Erythroblast (primary cell): ENCODE measurements around the gene NMT1.

Source experiments
- DNase-seq, 2 experiments: peaks; one replicate each; lab custom pipeline; 2025; lab: John Stamatoyannopoulos, UW
- GATA1 ChIP-seq: IDR thresholded peaks from 2 replicates; pipeline ENCODE4 v1.6.1; 2011; ENCODE audit warnings: low read depth, mild to moderate bottlenecking, control low read depth, low read length, moderate library complexity
- POLR2A ChIP-seq: IDR thresholded peaks from 2 replicates; pipeline ENCODE4 v1.6.1; 2011; ENCODE audit warnings: mild to moderate bottlenecking, low read length

Gene NMT1

DNA sequence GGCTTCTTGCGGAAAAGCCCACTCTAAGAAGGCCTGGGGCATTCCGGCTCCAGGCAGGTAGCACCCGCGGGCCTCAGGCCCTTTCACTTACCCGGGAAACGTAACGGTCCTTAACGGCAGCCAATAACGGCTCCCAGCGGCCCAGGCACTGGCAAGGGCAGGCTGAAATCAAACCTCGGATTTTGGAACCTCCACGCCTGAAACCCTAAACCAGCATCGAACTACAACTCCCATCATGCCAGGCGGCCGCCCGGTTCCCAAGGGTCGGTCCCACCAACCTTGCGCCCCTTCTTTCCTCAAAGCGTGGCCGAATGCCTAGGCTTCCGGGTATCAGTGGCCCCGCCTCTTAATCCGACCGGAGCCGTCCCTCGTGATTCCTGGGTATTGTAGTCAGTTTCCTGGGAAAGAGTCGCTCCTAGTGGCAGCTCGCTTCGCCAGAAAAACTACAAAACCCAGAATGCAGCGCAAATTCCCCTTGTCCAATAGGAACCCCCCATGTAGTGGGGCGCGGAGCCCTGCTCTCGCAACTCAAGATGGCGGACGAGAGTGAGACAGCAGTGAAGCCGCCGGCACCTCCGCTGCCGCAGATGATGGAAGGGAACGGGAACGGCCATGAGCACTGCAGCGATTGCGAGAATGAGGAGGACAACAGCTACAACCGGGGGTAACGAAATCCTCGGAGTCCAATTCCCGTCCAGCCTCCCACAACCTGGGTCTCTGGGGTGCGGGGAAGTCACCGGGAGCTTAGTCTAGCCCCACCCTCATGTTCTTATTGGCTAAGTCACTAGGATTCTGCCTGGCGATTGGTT, at the start of gene NMT1:
Gene NMT1 (plus strand): TSS at position 521 of the 809 bp plus-strand sequence. CDS start 13 bp downstream, at position 534.
- DNase-seq, result peak; percentile 99
- TF ChIP-seq GATA1, result no peak
- TF ChIP-seq POLR2A, result peak; percentile 98

DNA sequence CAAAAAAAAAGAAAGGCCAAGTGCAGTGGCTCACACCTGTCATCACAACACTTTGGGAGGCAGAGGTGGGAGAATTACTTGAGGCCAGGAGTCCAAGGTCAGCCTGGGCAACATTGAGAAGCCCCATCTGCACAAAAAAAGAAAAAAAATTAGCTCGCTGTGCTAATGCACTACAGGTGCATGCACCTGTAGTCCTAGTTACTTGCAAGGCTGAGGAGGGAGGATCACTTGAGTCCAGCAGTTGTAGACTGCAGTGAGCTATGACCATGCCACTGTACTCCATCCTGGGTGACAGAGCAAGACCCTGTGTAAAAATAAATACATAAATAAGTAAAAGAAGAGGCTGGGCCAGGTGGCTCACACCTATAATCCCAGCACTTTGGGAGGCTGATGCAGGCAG, 49.4 kb upstream of the NMT1 start:
- DNase-seq, result no peak
- TF ChIP-seq POLR2A, result no peak
- no peak for TF ChIP-seq GATA1

- no peak for DNase-seq
- no peak for TF ChIP-seq POLR2A
- TF ChIP-seq GATA1, result no peak
Measured at GRCh38 chr17:45013021-45013997, 47.8 kb upstream of the NMT1 start.

- TF ChIP-seq POLR2A (no peak), GATA1 (no peak)
- no peak for DNase-seq
Measured at GRCh38 chr17:45016237-45016636, 44.9 kb upstream of the NMT1 start.

DNA sequence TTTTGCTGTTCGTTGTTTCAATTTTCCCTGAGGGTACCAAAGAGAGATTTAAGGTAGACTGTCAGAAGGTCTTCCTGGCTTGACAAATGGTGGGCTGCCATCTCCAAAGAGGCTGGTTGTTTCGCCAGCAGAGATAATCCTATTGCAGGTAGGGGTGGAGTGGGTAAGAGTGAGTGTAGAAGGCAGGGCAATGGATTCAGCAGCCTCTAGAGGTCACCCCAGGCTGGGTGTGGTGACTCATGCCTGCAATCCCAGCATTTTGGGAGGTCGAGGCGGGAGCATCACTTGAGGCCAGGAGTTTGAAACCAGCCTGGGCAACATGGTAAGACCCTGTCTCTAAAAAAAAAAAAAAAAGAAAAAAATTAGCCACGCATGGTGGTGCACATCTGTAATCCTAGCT, 44.3 kb upstream of the NMT1 start:
- TF ChIP-seq GATA1 (no peak), POLR2A (no peak)
- no peak for DNase-seq

- no peak for TF ChIP-seq GATA1
Measured at GRCh38 chr17:45018514-45018847, 42.6 kb upstream of the NMT1 start.

DNA sequence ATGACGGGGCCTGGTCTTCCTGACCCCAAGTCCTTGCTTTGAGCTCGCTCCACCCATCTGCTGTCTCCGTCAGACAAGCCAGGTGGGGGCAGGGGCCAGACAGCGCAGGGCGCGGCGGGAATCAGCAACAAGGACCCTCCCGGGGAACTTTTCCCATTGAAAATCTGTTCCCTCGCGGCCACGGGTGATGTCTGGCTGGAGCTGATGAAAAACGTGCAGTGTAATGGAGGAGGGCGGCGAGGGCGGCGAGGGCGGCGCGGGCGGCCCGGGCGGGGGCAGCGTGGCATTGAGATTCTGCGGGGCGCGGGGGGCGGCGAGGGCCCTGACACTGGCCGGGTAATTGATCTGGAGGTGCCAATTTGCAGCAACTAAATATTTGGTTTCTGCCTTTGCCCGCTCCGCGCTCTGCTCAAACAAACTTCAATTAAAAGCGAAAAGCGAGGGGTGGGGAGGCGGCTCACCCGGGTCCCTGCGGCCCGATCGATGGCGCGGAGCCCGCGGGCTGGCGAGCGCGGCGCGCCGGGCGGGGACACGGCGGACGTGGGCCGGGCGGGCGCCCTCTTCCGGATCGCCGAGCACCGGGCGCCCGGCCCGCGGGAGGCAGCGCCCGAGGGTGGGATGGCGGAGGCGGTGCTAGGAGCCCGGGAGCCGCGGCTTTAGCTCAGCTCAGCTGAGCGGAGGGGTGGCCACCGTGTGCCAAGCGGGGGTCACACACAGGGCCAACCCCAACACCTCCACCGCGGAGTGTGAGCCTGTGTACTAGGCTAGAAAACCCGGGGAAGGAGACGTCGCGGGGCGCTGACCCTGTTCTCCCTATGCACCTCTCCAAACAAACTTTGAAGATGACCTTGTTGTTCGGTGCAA, 42.0 kb upstream of the NMT1 start:
- TF ChIP-seq GATA1, result no peak
- no peak for TF ChIP-seq POLR2A
- DNase-seq, result peak; percentile 54 to 73

More at GRCh38 chr17:45018514-45018847, 42.6 kb upstream of the NMT1 start:
- no peak for DNase-seq

- DNase-seq, result no peak
- TF ChIP-seq GATA1 (no peak), POLR2A (no peak)
Measured at GRCh38 chr17:45020354-45021138, 40.6 kb upstream of the NMT1 start.

- TF ChIP-seq GATA1, result no peak
- no peak for TF ChIP-seq POLR2A
- DNase-seq, result peak; percentile 76 to 84
Measured at GRCh38 chr17:45021607-45022287, 39.4 kb upstream of the NMT1 start.

GRCh38 chr17:45022288-45022648, 38.8 kb upstream of the NMT1 start:
- DNase-seq, result no peak
- TF ChIP-seq GATA1 (no peak), POLR2A (no peak)

DNA sequence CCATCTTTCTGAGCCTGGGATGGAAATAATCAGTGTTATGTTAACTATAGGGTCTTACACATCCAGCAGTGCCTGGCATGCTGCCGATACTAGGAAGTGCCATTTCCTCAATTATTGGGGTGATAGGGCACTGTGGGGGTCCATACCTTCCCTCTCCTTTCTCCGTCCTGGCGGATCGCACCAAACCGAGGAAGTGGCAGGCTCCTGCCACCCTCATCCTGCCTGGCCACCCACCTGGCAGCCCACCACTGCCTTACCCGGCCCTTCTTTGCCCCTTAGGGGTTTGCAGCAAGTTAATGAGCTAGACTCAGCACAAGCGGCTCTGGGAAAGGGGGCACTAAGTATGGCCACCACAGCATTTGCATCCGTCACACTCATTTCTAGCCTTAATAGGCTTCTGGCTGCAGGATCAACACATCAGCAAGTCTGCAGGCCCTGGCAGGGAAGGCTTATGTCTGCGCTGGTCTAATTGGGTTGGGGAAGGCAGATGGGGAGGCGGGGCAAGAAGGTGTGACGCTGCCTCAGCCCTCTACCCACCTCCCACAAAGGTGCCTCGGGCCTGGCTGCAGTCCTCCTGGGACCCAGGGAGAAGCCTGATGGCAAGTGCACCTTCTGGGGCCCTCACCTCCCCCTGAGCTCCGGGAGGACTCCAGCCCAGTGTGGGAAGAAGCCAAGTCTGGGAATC, 38.3 kb upstream of the NMT1 start:
- no peak for TF ChIP-seq GATA1
- TF ChIP-seq POLR2A, result no peak
- DNase-seq, result no peak
